Hematopoietic multipotent progenitor cell treated with erythropoietin and hydrocortisone succinate and interleukin-3 and kit ligand, for 6 days (in vitro differentiated cells): Measurements from ENCODE around the gene SMURF2.
A peak's percentile ranks its signal among the peaks of the same experiment; 100 is the strongest.

ENCODE experiments used
- DNase-seq: peaks from one replicate; pipeline ENCODE4 v3.0.0-alpha.2; 2015

SMURF2 gene

GRCh38 chr17:64533784-64534183 lies 128.3 kb downstream of the SMURF2 start:
- peak; percentile 50 for DNase-seq

DNA sequence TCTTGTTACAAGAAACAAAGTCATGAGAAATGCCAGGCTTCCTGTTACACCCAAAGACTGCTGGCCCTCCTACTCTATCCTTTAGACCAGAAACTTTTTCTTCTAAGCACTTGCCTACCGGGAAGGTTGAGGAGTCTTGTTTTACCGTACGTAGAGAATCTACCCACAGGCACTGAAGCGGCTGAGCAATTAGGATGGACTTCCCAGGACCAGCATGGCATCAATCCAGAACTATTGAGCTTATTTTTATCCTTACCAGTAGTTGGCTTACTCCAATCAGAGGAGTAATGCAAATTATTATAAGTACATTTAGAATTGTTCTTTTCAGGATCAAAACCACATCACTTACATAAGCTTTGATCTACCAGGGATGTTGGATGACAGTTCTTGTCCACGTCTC lies 129.7 kb downstream of the SMURF2 start:
- no peak for DNase-seq

DNA sequence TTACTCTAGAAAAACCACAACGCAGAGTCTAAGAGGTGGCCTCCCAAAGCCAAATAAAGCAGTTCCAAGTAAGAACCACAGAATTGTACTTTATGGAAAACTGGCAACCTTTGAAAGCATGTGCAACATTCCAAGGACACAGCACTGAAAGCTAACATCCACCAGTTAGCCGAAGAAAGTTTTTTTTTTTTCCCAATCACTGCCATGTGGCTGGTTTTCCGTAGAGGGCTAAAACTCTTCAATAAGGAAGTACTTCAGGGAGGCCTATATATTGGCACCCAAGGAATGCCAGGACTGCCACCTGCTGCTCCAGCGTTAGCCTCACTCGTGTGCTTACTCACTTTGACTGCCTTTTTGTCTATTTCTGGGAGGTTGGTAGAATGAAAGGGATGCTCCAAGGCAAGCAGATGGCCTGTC lies 130.1 kb downstream of the SMURF2 start:
- DNase-seq: no peak

GRCh38 chr17:64529221-64529620 lies 132.9 kb downstream of the SMURF2 start:
- DNase-seq: no peak

- no peak for DNase-seq
Observed at GRCh38 chr17:64527914-64528313, 134.2 kb downstream of the SMURF2 start.

- no peak for DNase-seq
Observed at GRCh38 chr17:64520359-64520758, 141.7 kb downstream of the SMURF2 start.

DNA sequence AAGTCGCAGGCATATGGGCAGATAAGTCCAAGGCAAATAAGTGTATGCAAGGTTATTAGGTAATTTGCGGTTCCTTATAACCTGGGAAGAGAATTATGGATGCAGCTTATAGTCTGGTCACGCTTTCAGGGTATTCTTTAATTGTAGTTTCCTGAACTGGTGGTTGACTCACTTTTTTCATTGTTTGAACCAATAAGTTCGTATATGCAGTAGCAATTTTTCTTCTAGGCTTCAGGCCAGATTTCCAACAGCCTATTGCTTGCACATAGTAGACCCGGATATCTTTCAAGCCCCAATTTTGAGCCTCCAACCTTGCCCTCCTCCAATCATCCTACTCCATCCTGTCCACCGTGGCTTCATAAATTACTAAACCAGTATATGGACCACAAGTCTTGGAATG lies 142.5 kb downstream of the SMURF2 start:
- DNase-seq: no peak

DNA sequence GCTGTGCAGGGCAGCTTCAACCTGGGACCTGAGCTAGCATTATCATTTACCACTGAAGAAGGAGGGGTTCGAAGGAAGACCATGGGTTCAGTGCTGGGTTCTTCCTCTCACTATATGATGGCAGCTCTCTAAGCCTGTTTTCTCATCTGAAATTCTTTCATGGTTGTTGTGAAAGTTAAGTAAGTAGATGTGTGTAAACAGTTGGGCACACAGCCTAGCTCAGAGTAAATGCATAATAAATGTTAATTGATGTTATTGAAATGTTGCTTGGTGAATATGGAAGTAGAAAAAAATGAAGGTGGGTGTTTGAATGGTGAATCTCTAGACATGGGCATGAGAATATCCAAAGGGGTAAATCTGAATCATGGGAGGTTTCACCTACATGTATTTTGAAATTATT lies 146.3 kb downstream of the SMURF2 start:
- DNase-seq: no peak

GRCh38 chr17:64515419-64515818 lies 146.7 kb downstream of the SMURF2 start:
- DNase-seq: no peak

DNA sequence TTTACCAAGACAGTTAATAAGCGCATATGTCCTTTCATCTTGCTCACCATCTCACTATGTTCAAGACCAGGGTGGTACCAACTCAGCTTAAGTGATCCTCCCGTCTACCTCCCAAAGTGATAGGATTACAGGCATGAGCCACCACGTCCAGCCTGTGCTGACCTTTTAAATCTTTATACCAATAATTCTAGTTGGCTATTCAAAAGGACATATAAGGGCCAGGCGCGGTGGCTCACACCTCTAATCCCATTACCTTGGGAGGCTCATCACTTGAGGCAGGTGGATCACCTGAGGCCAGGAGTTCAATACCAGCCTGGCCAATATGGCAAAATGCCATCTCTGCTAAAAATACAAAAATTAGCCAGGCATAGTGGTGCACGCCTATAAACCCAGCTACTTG lies 152.9 kb downstream of the SMURF2 start:
- no peak for DNase-seq

- DNase-seq: no peak
Observed at GRCh38 chr17:64508683-64509082, 153.4 kb downstream of the SMURF2 start.

DNA sequence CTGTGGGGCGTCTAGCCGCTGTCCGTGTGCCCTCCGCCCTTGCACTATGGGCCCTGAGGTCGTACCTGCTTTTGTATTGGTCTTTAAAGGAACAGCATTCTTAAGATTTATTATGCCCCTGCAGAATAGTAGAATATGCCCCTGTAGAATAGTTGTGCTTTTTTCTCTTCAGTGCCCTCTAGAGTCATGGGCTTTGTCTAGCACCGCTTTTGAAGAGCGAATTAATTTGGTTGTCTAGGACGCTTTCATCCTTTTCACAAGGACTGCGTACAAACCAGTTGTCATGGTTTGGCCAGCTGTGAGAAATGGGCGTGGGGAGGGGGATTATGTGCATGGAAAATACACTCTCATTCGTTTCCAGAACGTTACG lies 154.7 kb downstream of the SMURF2 start:
- DNase-seq: peak; percentile 90

GRCh38 chr17:64506576-64507412 lies 155.3 kb downstream of the SMURF2 start, which contains the start of gene CEP95:
CEP95 (plus strand) TSS chr17:64506977; CDS start chr17:64507098, 121 bp downstream.
- DNase-seq: peak; percentile 98

- peak; percentile 99 for DNase-seq
Observed at GRCh38 chr17:64506201-64506575, 155.9 kb downstream of the SMURF2 start, which contains the start of gene DDX5. DDX5 (minus strand) TSS chr17:64506289; CDS start chr17:64506119, 170 bp downstream.

- DNase-seq: peak; percentile 91
Observed at GRCh38 chr17:64505340-64506200, 156.5 kb downstream of the SMURF2 start.

DNA sequence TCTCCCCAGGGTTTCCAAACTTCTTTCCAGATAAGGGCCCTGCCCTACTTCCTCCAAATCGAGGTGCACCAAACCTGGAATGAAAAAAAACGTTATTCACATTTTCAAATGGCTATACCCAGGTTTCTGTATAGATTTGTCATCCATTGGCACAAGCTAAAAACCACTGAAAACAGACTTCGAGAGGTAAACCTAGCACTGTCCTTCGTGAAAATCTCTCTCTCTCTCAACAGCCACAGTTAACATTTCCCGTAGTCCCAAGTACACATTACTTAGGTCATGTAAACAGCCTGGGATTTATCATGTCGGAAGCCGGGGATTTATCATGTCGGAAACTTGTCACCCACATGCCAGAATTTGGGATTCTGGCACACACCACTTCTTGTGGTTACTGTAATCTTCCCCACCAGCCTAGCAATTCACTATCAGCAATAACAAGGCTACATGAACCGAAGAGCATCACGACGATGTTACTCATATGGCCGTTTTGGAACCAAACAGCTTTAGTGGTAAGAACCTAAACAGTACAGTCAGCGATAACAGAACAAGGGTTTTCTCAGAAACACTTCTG lies 157.3 kb downstream of the SMURF2 start:
- DNase-seq: peak; percentile 85

GRCh38 chr17:64503821-64504768 lies 158.0 kb downstream of the SMURF2 start:
- no peak for DNase-seq

DNA sequence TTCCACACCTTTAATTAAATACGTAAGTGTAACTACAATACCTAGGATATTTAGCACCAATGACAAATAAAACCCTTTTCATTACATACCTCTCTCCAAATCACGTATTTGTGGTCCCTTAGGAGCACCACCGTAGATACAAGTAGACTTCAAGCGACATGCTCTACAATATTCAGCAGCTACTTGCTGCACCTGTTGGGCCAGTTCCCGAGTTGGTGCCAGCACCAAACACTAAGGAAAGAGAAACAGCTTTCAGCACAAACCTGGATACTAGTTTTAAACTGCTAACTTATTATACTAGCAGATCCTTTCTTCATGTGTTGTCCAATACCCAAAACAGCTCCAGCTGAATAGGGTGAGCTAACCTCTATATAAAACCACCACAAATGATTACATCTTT lies 158.8 kb downstream of the SMURF2 start:
- DNase-seq: no peak

- no peak for DNase-seq
Observed at GRCh38 chr17:64502809-64503208, 159.3 kb downstream of the SMURF2 start.

GRCh38 chr17:64502021-64502420 lies 160.1 kb downstream of the SMURF2 start:
- DNase-seq: no peak

- DNase-seq: no peak
Observed at GRCh38 chr17:64500862-64501765, 161.0 kb downstream of the SMURF2 start.
